HG02938 (cell line): Measurements from ENCODE around the gene ERBB2.
"Not testable (repeated sequence)": the region's sequence is repeated elsewhere in the genome, so short reads cannot be mapped to it uniquely, and the experiment has no call there.

ENCODE experiments used
- ATAC-seq: cut with Tn5 transposase; IDR thresholded peaks from one replicate; pipeline ENCODE4 v1.9.1; 2021; ENCODE audit warnings: mild to moderate bottlenecking, moderate library complexity; ENCODE audit not compliant: unreplicated experiment

ERBB2 gene

GRCh38 chr17:39677542-39678339 is 22.1 kb upstream of the ERBB2 start:
- ATAC-seq: no peak

- ATAC-seq: no peak
Measured at GRCh38 chr17:39678340-39679116, 21.3 kb upstream of the ERBB2 start.

GRCh38 chr17:39679521-39680192 is 20.2 kb upstream of the ERBB2 start:
- no peak for ATAC-seq

GRCh38 chr17:39683295-39683939 is 16.4 kb upstream of the ERBB2 start:
- ATAC-seq: no peak

GRCh38 chr17:39684369-39685192 is 15.3 kb upstream of the ERBB2 start:
- ATAC-seq: no peak

- no peak for ATAC-seq
Measured at GRCh38 chr17:39687101-39687545, 12.7 kb upstream of the ERBB2 start.

- peak; percentile 84 for ATAC-seq
Measured at GRCh38 chr17:39687546-39688474, 12.1 kb upstream of the ERBB2 start, which contains the start of gene PGAP3. TSS of gene PGAP3 (minus strand) at chr17:39688057. CDS start at chr17:39688014, 43 bp downstream.

- no peak for ATAC-seq
Measured at GRCh38 chr17:39688475-39688835, 11.4 kb upstream of the ERBB2 start.

- no peak for ATAC-seq
Measured at GRCh38 chr17:39688945-39689344, 10.9 kb upstream of the ERBB2 start.

- ATAC-seq: no peak
Measured at GRCh38 chr17:39694593-39694992, 5.3 kb upstream of the ERBB2 start.

- no peak for ATAC-seq
Measured at GRCh38 chr17:39695089-39695474, 4.8 kb upstream of the ERBB2 start.

- ATAC-seq: no peak
Measured at GRCh38 chr17:39696731-39697130, 3.1 kb upstream of the ERBB2 start.

- ATAC-seq: no peak
Measured at GRCh38 chr17:39697961-39698360, 1.9 kb upstream of the ERBB2 start.

GRCh38 chr17:39699157-39699817 is 577 bp upstream of the ERBB2 start:
- ATAC-seq: not testable (repeated sequence)

GRCh38 chr17:39700148-39700987 is 504 bp downstream of the ERBB2 start:
- ATAC-seq: no peak

GRCh38 chr17:39701012-39701783 is 1.3 kb downstream of the ERBB2 start:
- no peak for ATAC-seq
